ENCODE data around the gene JMJD7. TPM values are rescaled to one million over a fixed set of nuclear protein-coding genes. Genes with fewer than 3 reads are reported as not detected.

Gene JMJD7
- polyA plus RNA-seq, 4 donors, result 9.1 to 13.3 (median 12.4) TPM

- DNase-seq (ENCODE audit: low read depth in 4 of 4, low spot score in 3 of 4), result no peak
Observed at GRCh38 chr15:41879321-41879845, 51.5 kb downstream of the JMJD7 start.

GRCh38 chr15:41880156-41880877, 52.4 kb downstream of the JMJD7 start:
- DNase-seq (ENCODE audit: low read depth in 4 of 4, low spot score in 3 of 4), result no peak

GRCh38 chr15:41881086-41881485, 53.2 kb downstream of the JMJD7 start:
- DNase-seq (ENCODE audit: low read depth in 4 of 4, low spot score in 3 of 4), result no peak

- no peak for DNase-seq (ENCODE audit: low read depth in 4 of 4, low spot score in 3 of 4)
Observed at GRCh38 chr15:41881550-41881919, 53.6 kb downstream of the JMJD7 start.

GRCh38 chr15:41881920-41882688, 54.2 kb downstream of the JMJD7 start:
- DNase-seq (ENCODE audit: low read depth in 4 of 4, low spot score in 3 of 4), result no peak

- no peak for DNase-seq (ENCODE audit: low read depth in 4 of 4, low spot score in 3 of 4)
Observed at GRCh38 chr15:41882689-41883483, 55.0 kb downstream of the JMJD7 start.

GRCh38 chr15:41883484-41883825, 55.6 kb downstream of the JMJD7 start:
- DNase-seq (ENCODE audit: low read depth in 4 of 4, low spot score in 3 of 4), result no peak

- no peak for DNase-seq (ENCODE audit: low read depth in 4 of 4, low spot score in 3 of 4)
Observed at GRCh38 chr15:41884458-41884857, 56.6 kb downstream of the JMJD7 start.

GRCh38 chr15:41885321-41885720, 57.4 kb downstream of the JMJD7 start:
- DNase-seq (ENCODE audit: low read depth in 4 of 4, low spot score in 3 of 4), result no peak

GRCh38 chr15:41885841-41886240, 57.9 kb downstream of the JMJD7 start:
- DNase-seq (ENCODE audit: low read depth in 4 of 4, low spot score in 3 of 4), result no peak

GRCh38 chr15:41886741-41887140, 58.8 kb downstream of the JMJD7 start:
- no peak for DNase-seq (ENCODE audit: low read depth in 4 of 4, low spot score in 3 of 4)

GRCh38 chr15:41887161-41887560, 59.3 kb downstream of the JMJD7 start:
- no peak for DNase-seq (ENCODE audit: low read depth in 4 of 4, low spot score in 3 of 4)

Other genes starting within 250 kb of the JMJD7 start
- 10 to 100 TPM; 26.8 to 37.2 (median 34.3) TPM for gene MGA, start 167.7 kb upstream of the JMJD7 start, polyA plus RNA-seq (ENCODE audit: insufficient read length in 4 of 4)
- gene MAPKBP1, start 53.6 kb upstream of the JMJD7 start, polyA plus RNA-seq (ENCODE audit: insufficient read length in 4 of 4), result 10 to 100 TPM; 10.1 to 19.1 (median 14.0) TPM
- 10 to 100 TPM in 2 of 4 donors, 1 to 10 TPM in 2; 8.5 to 21.3 (median 10.3) TPM for gene PLA2G4B, start 10.8 kb downstream of the JMJD7 start, polyA plus RNA-seq (ENCODE audit: insufficient read length in 4 of 4)
- 1 to 10 TPM; 1.3 to 3.6 (median 2.6) TPM for gene SPTBN5, start 66.0 kb downstream of the JMJD7 start, polyA plus RNA-seq (ENCODE audit: insufficient read length in 4 of 4)
- gene EHD4, start 144.5 kb downstream of the JMJD7 start, polyA plus RNA-seq (ENCODE audit: insufficient read length in 4 of 4), result 10 to 100 TPM in 3 of 4 donors, 1 to 10 TPM in 1; 8.7 to 20.5 (median 16.4) TPM
- gene PLA2G4E, start 192.9 kb downstream of the JMJD7 start, polyA plus RNA-seq (ENCODE audit: insufficient read length in 4 of 4), result not detected

Measured in left renal pelvis (tissue), 4 donors.